GM13977 (cell line): ENCODE data around the gene MYADML2.

Experiments
- DNase-seq: peaks from one replicate; pipeline ENCODE4 v3.0.0; 2012; ENCODE audit warnings: low spot score
- CTCF ChIP-seq: IDR thresholded peaks from 2 replicates; pipeline ENCODE4 v1.5.1; 2012; ENCODE audit warnings: mild to moderate bottlenecking, control low read depth; ENCODE audit not compliant: insufficient read depth; ENCODE audit errors: extremely low read depth, missing control alignments
- in situ Hi-C: fragments of 300-500 bp; cut with MboI; formaldehyde crosslinking; loops from one replicate; pipeline ENCODE4 v1.12.0; 2022; ENCODE audit warnings: low sequenced_read_pairs, low pct_unique_long_range_greater_than_20kb, mixed read lengths, inconsistent platforms; ENCODE audit not compliant: unreplicated experiment

MYADML2 gene

GRCh38 chr17:81911277-81911961 lies 35.6 kb downstream of the MYADML2 start, which contains the start of gene PCYT2:
Gene PCYT2 (minus strand): TSS chr17:81911399. CDS start chr17:81911355, 44 bp downstream.
- in situ Hi-C loops, result no loop called here
- peak; percentile 100 for DNase-seq
- TF ChIP-seq CTCF, result no peak

- in situ Hi-C loops, result no loop called here
- no peak for TF ChIP-seq CTCF
- DNase-seq, result no peak
These were observed 36.2 kb downstream of the MYADML2 start for GRCh38 chr17:81910840-81911276.

GRCh38 chr17:81909966-81910839 lies 36.8 kb downstream of the MYADML2 start:
- in situ Hi-C loops, result no loop called here
- no peak for TF ChIP-seq CTCF
- DNase-seq, result no peak

- DNase-seq, result no peak
- in situ Hi-C loops, result no loop called here
- no peak for TF ChIP-seq CTCF
These were observed 37.8 kb downstream of the MYADML2 start for GRCh38 chr17:81909231-81909630.

- in situ Hi-C loops, result no loop called here
- DNase-seq, result no peak
- TF ChIP-seq CTCF, result no peak
These were observed 38.2 kb downstream of the MYADML2 start for GRCh38 chr17:81908793-81909192.

GRCh38 chr17:81907219-81908145 lies 39.6 kb downstream of the MYADML2 start:
- in situ Hi-C loops, result no loop called here
- TF ChIP-seq CTCF, result peak; percentile 8

More at GRCh38 chr17:81907219-81908145, 39.6 kb downstream of the MYADML2 start:
- DNase-seq, result no peak
